T-cell (primary cell): ENCODE results near the gene ALG14. TPM values are rescaled to one million over a fixed set of nuclear protein-coding genes. Genes with fewer than 3 reads are reported as not detected.

Experiments
- ATAC-seq, 4 experiments: fragments of 200-7000 bp in 3 of 4; fragments of 150-1000 bp in 1 of 4; cut with Tn5 transposase; replicated peaks in 1 of 4; 1 replicate in 3 of 4; 2 replicates in 1 of 4; pipeline ENCODE4 v1.10.0; 2021; ENCODE audit warnings: moderate library complexity in 3 of 4, mild to moderate bottlenecking in 2 of 4, moderate number of reproducible peaks in 1 of 4
- CTCF ChIA-PET, 2 donors: fragments of 300-600 bp; sonication (Branson Sonifier 250); formaldehyde crosslinking; loops; one replicate each; lab custom pipeline; 2022; ENCODE audit warnings: antibody characterized with exemption in 2 of 2; lab: Charles Lee
- POLR2A ChIA-PET, 2 donors: fragments of 300-600 bp; sonication (Branson Sonifier 250); formaldehyde crosslinking; loops; one replicate each; lab custom pipeline; 2022; ENCODE audit warnings: antibody characterized with exemption in 2 of 2; lab: Charles Lee
- DNase-seq, 35 experiments: peaks; one replicate each; pipeline versions ENCODE4 v3.0.0 to v3.0.0-alpha.2; 2013 to 2023
- H3K27ac ChIP-seq: one replicate; pipeline ENCODE4 v1.5.1; 2013; ENCODE audit warnings: low read length
- H3K27me3 ChIP-seq, 2 experiments: replicated peaks in 1 of 2; 1 replicate in 1 of 2; 2 replicates in 1 of 2; pipeline versions ENCODE4 v1.6.1 to v1.7.0; 2013; ENCODE audit warnings: low read length in 1 of 2, mixed read lengths in 1 of 2; ENCODE audit not compliant: control insufficient read depth in 2 of 2, insufficient read depth in 2 of 2; ENCODE audit errors: extremely low read depth in 1 of 2
- H3K36me3 ChIP-seq, 2 donors: 1 replicate in 1 of 2; 2 replicates in 1 of 2; pipeline versions ENCODE4 v1.6.1 to v1.7.0; 2013; ENCODE audit warnings: low read length in 1 of 2; ENCODE audit not compliant: control insufficient read depth in 2 of 2, insufficient read depth in 1 of 2; ENCODE audit errors: extremely low read depth in 1 of 2
- H3K4me1 ChIP-seq, 2 experiments: 1 replicate in 1 of 2; 2 replicates in 1 of 2; pipeline versions ENCODE4 v1.6.1 to v1.7.0; 2013; ENCODE audit warnings: low read length in 2 of 2, mixed read lengths in 1 of 2; ENCODE audit not compliant: insufficient read depth in 2 of 2, control insufficient read depth in 1 of 2; ENCODE audit errors: extremely low read depth in 1 of 2
- H3K4me3 ChIP-seq, 2 donors: 1 replicate in 1 of 2; 2 replicates in 1 of 2; pipeline versions ENCODE4 v1.5.1 to v1.7.0; 2013; ENCODE audit warnings: mild to moderate bottlenecking in 2 of 2, low read length in 1 of 2, moderate library complexity in 1 of 2; ENCODE audit not compliant: control insufficient read depth in 1 of 2; ENCODE audit errors: extremely low read depth in 1 of 2
- H3K9me3 ChIP-seq: 2 replicates; pipeline ENCODE4 v1.7.0; 2013
- H3K27ac Mint-ChIP-seq, 2 donors: one replicate each; pipeline ENCODE4 v1.8.0; 2020 to 2021; ENCODE audit warnings: mild to moderate bottlenecking in 2 of 2, mixed read lengths in 2 of 2
- H3K27me3 Mint-ChIP-seq, 2 donors: one replicate each; pipeline ENCODE4 v1.8.0; 2021 to 2022; ENCODE audit warnings: mixed read lengths in 2 of 2
- H3K36me3 Mint-ChIP-seq: one replicate; pipeline ENCODE4 v1.8.0; 2021; ENCODE audit warnings: mixed read lengths
- H3K4me1 Mint-ChIP-seq, 3 donors: one replicate each; pipeline ENCODE4 v1.8.0; 2020 to 2022; ENCODE audit warnings: mixed read lengths in 3 of 3, mild to moderate bottlenecking in 1 of 3
- H3K4me3 Mint-ChIP-seq, 3 donors: one replicate each; pipeline ENCODE4 v1.8.0; 2020 to 2022; ENCODE audit warnings: mild to moderate bottlenecking in 3 of 3, mixed read lengths in 3 of 3, moderate library complexity in 3 of 3
- H3K9me3 Mint-ChIP-seq, 3 donors: one replicate each; pipeline ENCODE4 v1.8.0; 2020 to 2022; ENCODE audit warnings: mixed read lengths in 3 of 3
- WGBS: methylation state at CpG from one replicate; pipeline ENCODE4 v1.1.5; 2013; ENCODE audit warnings: missing lambda C conversion rate; ENCODE audit not compliant: insufficient coverage; 5-methylcytosine and 5-hydroxymethylcytosine counted together
- total RNA-seq, 35 experiments: library from RNA in 6 of 35; stranded (reverse) in 6 of 35; fragments of 120-200 nt in 1 of 35; gene quantifications; one replicate each; pipeline versions ENCODE4 v1.2.1 to v1.2.4 and lab custom pipeline; 2013 to 2026

Gene ALG14
- total RNA-seq, 5 donors from 2014 or later (not counting 1 experiment from before 2014, with no cell fraction given), result 0.40 to 2.3 (median 1.7) TPM

DNA sequence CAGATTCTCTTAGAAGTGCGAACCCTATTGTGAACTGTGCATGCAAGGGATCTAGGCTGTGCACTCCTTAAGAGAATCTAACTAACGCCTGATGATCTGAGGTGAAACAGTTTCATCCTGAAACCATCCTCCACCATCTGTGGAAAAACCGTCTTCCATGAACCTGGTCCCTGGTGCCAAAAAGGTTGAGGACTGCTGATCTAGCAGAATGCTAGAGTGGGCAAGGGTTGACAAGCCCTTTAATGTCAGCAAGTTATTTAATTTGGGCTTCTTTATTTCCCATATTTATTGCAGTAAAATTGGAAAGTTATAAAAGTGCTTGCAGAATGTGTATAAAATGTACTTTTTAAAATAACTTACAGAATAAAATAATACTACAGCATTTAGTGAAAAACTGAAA is 26.4 kb downstream of the ALG14 start:
- CTCF ChIA-PET, result interaction anchor here in 1 of 2 donors (0.6 kb wide), 1 partner anchor 192 kb away, joined by 4 read pairs; no protein-coding TSS in a partner anchor

GRCh38 chr1:95043141-95043980 is 29.4 kb downstream of the ALG14 start:
- H3K36me3 Mint-ChIP-seq, result peaks cover 5% of the 10 kb centered on the region
- POLR2A ChIA-PET, result interaction anchor here in 1 of 2 donors (0.6 kb wide), 1 partner anchor 588 kb away, joined by 3 read pairs; no protein-coding TSS in a partner anchor
- H3K27me3 Mint-ChIP-seq, result no peaks in the 10 kb centered on the region
- H3K4me1 Mint-ChIP-seq, result no peaks in the 10 kb centered on the region
- H3K4me3 ChIP-seq, result no peak overlapping the region
- H3K4me1 ChIP-seq, result peaks cover 0 to 4% of the 10 kb centered on the region in 2 experiments
- no peaks in the 10 kb centered on the region for H3K27me3 ChIP-seq
- H3K27ac ChIP-seq, result no peak overlapping the region
- CTCF ChIA-PET, result interaction anchor here (0.6 to 2.9 kb wide), 29 partner anchors 9 to 1822 kb away, joined by 3 to 120 read pairs (median 4); partner anchors contain the start of genes ALG14 (in 1 of the 2), RWDD3 (in 1 of the 2) and TLCD4 (in 1 of the 2)
- peak; percentile 55 to 87 (median 70) for DNase-seq
- H3K27ac Mint-ChIP-seq, result no peak overlapping the region
- no peaks in the 10 kb centered on the region for H3K9me3 ChIP-seq
- peak; percentile 94 to 99 (median 96) for ATAC-seq
- no peaks in the 10 kb centered on the region for H3K9me3 Mint-ChIP-seq
- WGBS, result 13% methylated on average over 4 of the region's 11 CpGs
- H3K4me3 Mint-ChIP-seq, result no peak overlapping the region
- no peaks in the 10 kb centered on the region for H3K36me3 ChIP-seq

More for the DNA sequence above, 26.4 kb downstream of the ALG14 start:
- H3K9me3 ChIP-seq, result no peaks in the 10 kb centered on the region
- H3K27ac ChIP-seq, result no peak overlapping the region
- DNase-seq (no peak), ATAC-seq (no peak)
- no peak overlapping the region for H3K4me3 Mint-ChIP-seq
- 80% methylated on average over 1 of the region's 3 CpGs for WGBS
- H3K27me3 ChIP-seq, result no peaks in the 10 kb centered on the region
- H3K27ac Mint-ChIP-seq, result no peak overlapping the region
- no peaks in the 10 kb centered on the region for H3K36me3 ChIP-seq
- no peaks in the 10 kb centered on the region for H3K27me3 Mint-ChIP-seq
- POLR2A ChIA-PET, result no interaction called here
- no peaks in the 10 kb centered on the region for H3K4me1 Mint-ChIP-seq
- no peak overlapping the region for H3K4me3 ChIP-seq
- H3K9me3 Mint-ChIP-seq, result no peaks in the 10 kb centered on the region
- H3K36me3 Mint-ChIP-seq, result no peaks in the 10 kb centered on the region
- peaks cover 0 to 4% of the 10 kb centered on the region in 2 experiments for H3K4me1 ChIP-seq

DNA sequence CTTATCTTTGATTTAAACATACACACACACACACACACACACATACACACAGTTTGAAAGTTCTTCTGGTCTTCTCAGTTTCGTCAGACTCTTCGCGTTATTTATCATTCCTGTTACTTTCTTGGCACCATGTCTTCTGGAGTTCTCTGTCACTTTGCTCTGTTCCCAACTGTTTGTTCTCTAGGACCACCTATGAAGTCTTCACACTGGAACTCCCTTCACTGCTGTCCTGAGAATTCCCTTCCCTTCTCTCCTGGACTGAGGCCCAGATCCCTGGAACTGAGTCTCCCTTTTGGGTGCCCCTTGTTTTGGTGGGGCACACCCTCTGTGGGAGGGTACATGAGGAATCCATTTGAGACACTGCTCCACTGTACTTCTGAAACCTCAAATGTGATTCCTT is 30.5 kb downstream of the ALG14 start:
- 74% methylated on average over 3 of the region's 3 CpGs for WGBS
- ATAC-seq (no peak), DNase-seq (no peak)
- H3K27ac ChIP-seq, result no peak overlapping the region
- H3K4me3 Mint-ChIP-seq, result no peak overlapping the region
- H3K4me1 ChIP-seq, result peaks cover 0 to 4% of the 10 kb centered on the region in 2 experiments
- no peaks in the 10 kb centered on the region for H3K9me3 Mint-ChIP-seq
- H3K36me3 Mint-ChIP-seq, result peaks cover 5% of the 10 kb centered on the region
- no peaks in the 10 kb centered on the region for H3K4me1 Mint-ChIP-seq
- no peak overlapping the region for H3K27ac Mint-ChIP-seq
- H3K9me3 ChIP-seq, result no peaks in the 10 kb centered on the region
- H3K36me3 ChIP-seq, result no peaks in the 10 kb centered on the region
- H3K27me3 Mint-ChIP-seq, result no peaks in the 10 kb centered on the region
- H3K27me3 ChIP-seq, result no peaks in the 10 kb centered on the region
- ChIA-PET POLR2A (interaction anchor here (0.7 kb wide), 2 partner anchors 144 to 1469 kb away, joined by 4 to 13 read pairs; no protein-coding TSS in a partner anchor), CTCF (interaction anchor here (1.1 to 2.5 kb wide), 3 partner anchors 188 to 191 kb away, joined by 4 to 25 read pairs (median 23); no protein-coding TSS in a partner anchor)
- no peak overlapping the region for H3K4me3 ChIP-seq

DNA sequence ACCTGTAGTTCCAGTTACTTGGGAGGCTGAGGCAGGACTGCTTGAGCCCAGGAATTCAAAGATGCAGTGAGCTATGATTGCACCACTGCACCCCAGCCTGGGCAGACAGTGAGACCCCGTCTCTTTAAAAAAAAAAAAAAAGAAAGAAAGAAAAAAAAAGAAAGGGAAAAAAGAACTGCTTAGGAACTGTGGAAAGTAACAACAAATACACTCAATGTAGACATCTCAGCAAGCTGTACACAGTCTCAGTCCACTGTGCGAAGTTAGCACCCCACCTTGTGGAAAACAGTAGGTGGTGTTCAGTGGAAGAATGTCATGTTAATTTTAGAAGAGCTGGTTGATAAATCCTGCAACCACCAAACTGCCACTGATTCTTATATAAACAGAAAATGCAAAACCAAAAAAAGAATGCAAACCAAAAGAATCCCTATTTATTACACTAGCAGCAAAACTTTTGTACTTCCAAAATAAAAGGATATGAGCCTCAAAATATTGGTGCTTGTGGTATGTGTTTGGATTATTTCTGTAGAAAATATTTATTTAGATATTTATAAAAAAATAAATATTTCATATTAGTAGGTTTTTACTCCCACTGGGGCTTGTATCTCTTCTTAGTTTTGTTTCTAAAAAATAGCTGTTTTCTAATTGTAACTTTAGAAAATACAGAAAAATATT is 31.1 kb downstream of the ALG14 start:
- Histone ChIP-seq H3K4me1 (peaks cover 0 to 4% of the 10 kb centered on the region in 2 experiments), H3K4me3 (no peak overlapping the region), H3K36me3 (no peaks in the 10 kb centered on the region), H3K27me3 (no peaks in the 10 kb centered on the region), H3K27ac (no peak overlapping the region), H3K9me3 (no peaks in the 10 kb centered on the region)
- H3K4me1 Mint-ChIP-seq, result no peaks in the 10 kb centered on the region
- POLR2A ChIA-PET, result interaction anchor here (0.7 kb wide), 3 partner anchors 29 to 1468 kb away, joined by 3 to 13 read pairs (median 4); no protein-coding TSS in a partner anchor
- no peak for ATAC-seq
- no CpG with 5 or more reads among the region's 2 CpGs for WGBS
- peaks cover 7% of the 10 kb centered on the region for H3K36me3 Mint-ChIP-seq
- DNase-seq, result peak in 1 of 35 experiments; percentile 14
- no peaks in the 10 kb centered on the region for H3K27me3 Mint-ChIP-seq
- H3K27ac Mint-ChIP-seq, result no peak overlapping the region
- CTCF ChIA-PET, result interaction anchor here (0.5 to 2.5 kb wide), 10 partner anchors 31 to 192 kb away, joined by 3 to 25 read pairs (median 4); partner anchors contain the start of gene ALG14 (in 1 of the 2)
- H3K9me3 Mint-ChIP-seq, result no peaks in the 10 kb centered on the region
- H3K4me3 Mint-ChIP-seq, result no peak overlapping the region

DNA sequence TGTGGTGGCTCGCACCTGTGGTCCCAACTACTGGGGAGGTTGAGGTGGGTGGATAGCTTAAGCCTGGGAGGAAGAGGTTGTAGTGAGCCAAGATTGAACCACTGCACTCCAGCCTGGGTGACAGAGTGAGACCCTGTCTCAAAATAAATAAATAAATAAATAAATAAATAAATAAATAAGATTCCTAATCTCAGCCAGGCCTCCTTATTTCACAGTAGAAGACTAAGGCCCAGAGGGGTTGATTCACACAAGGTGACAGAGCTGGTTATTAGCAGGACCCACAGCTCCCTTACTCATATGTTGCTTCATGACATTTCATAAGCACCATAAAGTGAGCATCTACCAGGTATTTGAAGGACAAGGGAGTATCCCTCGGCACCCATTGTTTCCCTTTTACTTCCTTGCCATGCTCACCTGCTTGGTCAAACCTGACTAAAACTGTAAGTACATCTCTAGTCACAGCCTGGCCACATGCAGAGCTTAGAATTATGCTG is 32.7 kb downstream of the ALG14 start:
- H3K27me3 ChIP-seq, result no peaks in the 10 kb centered on the region
- H3K4me3 ChIP-seq, result no peak overlapping the region
- WGBS, result 83% methylated on average over 1 of the region's 2 CpGs
- Mint-ChIP-seq H3K27me3 (no peaks in the 10 kb centered on the region), H3K36me3 (peaks cover 7% of the 10 kb centered on the region), H3K4me1 (no peaks in the 10 kb centered on the region), H3K27ac (no peak overlapping the region), H3K9me3 (no peaks in the 10 kb centered on the region), H3K4me3 (no peak overlapping the region)
- H3K9me3 ChIP-seq, result no peaks in the 10 kb centered on the region
- ChIA-PET POLR2A (no interaction called here), CTCF (interaction anchor here (0.5 to 2.5 kb wide), 8 partner anchors 112 to 192 kb away, joined by 3 to 25 read pairs (median 4); no protein-coding TSS in a partner anchor)
- no peaks in the 10 kb centered on the region for H3K36me3 ChIP-seq
- peaks cover 0 to 4% of the 10 kb centered on the region in 2 experiments for H3K4me1 ChIP-seq
- H3K27ac ChIP-seq, result no peak overlapping the region
- DNase-seq (no peak), ATAC-seq (no peak)
